HG02642 (cell line): ENCODE results near the gene GNL3.
"Not testable (repeated sequence)": the region's sequence is repeated elsewhere in the genome, so short reads cannot be mapped to it uniquely, and the experiment has no call there.

Experiments used
- ATAC-seq: cut with Tn5 transposase; IDR thresholded peaks from one replicate; pipeline ENCODE4 v1.9.1; 2021; ENCODE audit warnings: mild to moderate bottlenecking; ENCODE audit not compliant: unreplicated experiment, poor library complexity

Gene GNL3

DNA sequence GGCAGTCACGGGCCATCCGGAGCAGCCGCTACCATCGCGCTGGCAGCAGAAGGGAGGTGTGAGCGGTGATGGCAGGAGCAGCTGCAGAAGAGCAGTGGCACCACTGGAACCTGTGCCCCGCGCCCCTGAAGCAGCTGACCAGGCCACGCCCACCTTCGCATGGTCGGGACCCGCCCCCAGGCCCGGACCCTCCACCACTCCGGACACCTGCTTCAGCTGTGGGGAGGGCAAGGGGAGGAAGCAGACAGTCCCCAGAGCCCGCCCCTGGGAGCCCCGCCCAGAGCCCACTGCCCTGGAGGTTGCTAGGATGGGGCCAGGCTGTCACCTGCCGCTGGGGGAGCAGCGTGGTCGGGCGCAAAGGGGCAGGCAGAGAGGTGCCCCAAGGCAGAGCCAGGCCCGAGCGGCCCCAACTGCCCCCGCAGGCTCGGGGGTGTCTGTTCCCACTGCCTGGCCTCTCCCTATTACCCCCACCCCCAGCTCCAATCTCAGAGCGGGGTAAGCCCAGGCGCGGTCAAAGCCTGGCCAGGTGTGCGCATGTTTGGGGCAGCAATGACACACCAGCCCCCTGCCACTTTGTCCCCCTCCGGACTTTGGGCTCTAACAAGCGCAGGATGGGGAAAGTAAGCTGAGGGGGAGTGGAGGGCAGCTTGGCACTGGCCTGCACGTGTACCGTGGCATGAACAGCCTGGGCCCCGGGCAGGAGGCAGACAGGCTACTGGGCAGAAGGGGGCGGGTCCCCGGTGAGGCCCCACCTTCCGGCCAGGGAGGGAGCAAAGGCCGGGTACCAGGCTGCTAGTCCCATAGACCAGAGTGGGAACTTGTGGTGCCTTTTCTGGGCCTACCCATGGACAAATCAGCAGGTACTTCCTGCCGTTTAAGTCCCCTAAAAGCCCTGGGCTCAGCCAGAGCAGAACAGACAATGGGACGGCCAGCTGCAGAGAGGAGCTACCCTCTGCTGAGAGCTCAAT is 28.8 kb downstream of the GNL3 start:
- ATAC-seq = no peak

DNA sequence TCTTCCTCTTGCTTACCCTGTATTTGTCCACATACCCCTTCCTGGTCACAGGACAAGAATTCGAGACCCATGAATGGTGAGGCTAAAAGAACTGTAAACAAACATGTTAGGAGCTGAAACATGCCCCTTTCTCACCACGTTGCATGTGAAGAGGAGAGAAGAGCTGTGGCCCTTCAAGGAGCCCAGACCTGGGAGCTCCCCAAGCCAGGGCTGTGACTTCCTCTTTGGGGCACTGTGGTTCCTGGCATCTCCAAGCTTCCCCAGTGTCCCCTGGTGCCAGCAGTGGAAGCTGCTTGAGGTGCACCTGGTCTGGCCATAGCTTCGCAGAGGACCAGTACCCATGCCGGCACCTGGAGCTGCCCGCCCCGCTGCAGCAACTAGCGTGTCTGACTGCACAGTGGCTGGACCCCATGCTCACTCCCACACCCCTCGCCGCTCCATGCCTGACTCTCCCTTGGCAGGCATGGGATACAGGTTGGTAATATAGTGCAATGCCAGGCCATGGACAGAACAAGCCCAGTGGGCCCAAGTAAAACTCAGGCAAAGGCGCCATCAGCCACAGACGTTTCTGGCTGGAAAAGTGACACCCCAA is 30.0 kb downstream of the GNL3 start:
- ATAC-seq = no peak

DNA sequence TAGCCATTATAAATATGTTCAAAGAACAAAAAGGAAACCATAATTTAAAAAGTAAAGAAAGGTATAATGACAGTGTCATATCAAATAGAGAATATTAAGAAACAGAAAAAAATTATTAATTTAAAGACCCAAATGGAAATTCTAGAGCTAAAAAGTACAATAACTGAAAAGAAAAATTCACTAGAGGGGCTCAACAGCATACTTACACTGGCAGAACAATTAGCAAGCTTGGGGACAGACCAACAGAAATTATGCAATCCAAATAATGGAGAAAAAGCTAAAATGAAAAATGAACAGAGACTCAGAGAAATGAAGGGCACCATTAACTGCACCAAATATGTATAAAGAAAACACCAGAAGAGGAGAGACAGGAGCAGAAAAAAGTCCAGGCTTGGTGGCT is 33.8 kb downstream of the GNL3 start:
- ATAC-seq = no peak

DNA sequence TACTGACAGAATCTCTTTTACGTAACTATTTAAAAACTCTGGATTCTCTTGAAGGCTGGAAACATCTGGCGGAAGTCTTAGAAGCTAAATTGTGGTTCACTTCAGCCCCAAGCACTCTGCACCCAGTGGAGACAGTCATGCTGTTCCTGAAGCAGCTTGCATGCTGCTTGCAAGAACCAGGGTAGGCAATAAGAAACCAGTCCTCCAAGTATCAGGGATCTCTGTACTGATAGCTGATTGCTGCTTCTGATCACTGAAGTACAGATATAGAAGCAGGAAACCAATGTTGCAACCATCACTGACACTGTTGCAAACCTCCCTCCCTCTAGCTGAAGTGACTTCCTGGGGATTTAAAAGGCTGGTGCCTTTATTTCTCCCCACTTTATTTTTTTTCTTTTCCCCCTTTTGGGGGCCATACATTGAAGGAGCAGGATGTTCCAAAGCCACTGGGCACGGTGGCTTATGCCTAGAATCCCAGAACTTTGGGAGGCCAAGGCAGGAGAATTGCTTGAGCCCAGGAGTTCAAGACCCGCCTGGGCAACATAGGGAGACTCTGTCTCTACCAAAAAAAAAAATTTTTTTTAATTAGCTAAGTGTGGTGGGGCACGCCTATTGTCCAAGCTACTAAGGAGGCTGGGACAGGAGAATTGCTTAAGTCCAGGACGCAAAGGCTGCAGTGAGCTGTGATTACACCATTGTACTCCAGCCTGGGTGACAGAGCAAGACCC is 35.3 kb downstream of the GNL3 start:
- ATAC-seq = peak; percentile 57

DNA sequence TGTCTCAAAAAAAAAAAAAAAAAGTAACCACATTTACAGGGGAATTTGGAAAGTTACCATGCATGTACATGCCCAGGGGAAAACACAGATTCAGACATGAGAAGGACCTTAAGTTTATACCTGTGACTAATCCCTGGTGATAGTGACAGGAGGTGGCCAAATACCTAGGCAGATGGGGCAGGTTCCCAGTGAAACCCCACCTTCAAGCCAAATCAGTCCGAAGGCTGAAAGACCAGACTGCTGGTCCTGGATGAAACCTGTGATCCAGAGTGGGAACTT is 35.8 kb downstream of the GNL3 start:
- ATAC-seq = no peak

DNA sequence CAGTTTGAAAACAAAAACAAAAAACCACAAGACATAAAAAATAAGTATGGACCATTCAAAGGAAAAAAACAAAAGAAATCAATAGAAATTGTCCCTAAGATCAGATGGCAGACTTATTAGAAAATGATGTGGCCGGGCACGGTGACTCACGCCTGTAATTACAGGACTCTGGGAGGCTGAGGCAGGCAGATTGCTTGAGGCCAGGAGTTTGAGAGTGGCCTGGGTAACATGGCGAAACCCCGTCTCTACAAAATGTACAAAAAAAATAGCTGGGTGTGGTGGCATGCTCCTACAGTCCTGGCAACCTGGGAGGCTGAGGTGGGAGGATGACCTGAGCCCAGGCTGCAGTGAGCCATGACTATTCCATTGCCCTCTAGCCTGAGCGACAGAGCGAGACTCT is 36.7 kb downstream of the GNL3 start:
- ATAC-seq = no peak

DNA sequence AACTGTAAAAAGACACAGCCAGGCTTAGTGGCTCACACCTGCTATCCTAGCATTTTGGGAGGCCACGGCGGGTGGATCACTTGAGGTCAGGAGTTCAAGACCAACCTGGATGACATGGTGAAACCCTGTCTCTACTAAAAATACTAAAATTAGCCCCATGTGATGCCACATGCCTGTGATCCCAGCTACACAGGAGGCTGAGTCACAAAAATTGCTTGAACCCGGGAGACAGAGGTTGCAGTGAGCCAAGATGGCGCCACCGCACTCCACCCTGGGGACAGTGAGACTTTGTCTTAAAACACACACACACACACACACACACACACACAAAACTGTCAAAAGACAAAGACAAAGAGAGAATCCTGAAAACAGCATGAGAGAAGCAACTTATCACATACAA is 38.1 kb downstream of the GNL3 start:
- ATAC-seq = no peak

DNA sequence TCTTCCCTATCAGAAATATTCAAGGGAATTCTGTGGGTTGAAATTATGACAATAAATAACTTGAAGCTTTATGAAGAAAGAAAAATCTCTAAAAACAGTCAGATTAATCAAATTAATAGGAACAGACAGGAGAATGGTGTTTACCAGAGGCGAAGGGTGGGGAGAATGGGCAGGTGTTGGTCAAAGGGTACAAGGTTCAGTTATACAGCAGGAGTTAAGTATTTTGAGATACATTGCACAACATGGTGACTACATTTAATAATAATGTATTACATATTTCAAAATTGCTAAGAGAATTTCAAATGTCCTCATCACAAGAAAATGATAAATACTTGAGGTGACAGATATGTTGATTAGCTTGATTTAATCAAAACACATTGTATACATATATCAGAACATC is 38.7 kb downstream of the GNL3 start:
- no peak for ATAC-seq

DNA sequence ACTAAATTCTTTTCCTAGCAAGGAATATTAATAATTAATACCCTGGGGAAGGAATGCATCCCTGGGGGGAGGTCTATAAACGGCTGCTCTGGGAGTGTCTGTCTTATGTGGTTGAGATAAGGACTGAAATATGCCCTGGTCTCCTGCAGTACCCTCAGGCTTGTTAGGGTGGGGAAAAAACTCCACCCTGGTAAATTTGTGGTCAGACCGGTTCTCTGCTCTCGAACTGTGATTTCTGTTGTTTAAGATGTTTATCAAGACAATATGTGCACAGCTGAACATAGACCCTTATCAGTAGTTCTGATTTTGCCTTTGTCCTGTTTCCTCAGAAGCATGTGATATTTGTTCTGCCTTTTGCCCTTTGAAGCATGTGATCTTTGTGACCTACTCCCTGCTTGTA is 42.9 kb downstream of the GNL3 start:
- ATAC-seq = not testable (repeated sequence)

DNA sequence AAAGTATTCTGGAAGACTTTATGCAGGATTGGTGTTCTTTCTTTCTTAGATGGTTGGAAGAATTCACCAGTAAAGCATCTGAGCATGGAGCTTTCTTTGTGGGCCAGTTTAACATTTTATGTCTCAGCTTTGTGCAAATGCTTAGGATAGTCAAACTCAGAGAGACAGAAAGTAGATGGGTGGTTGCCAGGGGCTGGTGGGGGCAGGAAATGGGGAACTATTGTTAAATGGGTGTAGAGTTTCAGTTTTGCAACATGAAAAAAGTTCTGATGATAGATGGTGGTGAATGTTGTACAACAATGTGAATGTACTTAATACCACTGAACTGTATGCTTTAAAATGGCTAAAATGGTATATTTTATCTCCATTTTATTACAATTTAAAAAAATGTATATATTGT is 44.8 kb downstream of the GNL3 start:
- ATAC-seq = no peak

DNA sequence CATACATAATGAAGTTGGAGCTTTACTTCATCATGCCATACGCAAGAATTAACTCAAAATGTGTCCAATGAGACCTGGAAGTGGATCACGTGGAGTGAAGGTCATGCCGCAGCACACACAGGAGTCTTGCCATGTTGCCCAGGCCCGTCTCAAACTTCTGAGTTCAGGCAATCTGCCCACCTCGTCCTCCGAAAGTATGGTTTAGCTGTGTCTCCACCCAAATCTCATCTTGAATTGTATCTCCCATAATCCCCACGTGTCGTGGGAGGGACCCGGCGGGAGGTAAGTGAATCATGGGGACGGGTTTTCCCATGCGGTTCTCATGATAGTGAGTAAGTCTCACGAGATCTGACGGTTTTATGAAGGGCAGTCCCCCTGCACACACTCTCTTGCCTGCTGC is 45.8 kb downstream of the GNL3 start:
- no peak for ATAC-seq

DNA sequence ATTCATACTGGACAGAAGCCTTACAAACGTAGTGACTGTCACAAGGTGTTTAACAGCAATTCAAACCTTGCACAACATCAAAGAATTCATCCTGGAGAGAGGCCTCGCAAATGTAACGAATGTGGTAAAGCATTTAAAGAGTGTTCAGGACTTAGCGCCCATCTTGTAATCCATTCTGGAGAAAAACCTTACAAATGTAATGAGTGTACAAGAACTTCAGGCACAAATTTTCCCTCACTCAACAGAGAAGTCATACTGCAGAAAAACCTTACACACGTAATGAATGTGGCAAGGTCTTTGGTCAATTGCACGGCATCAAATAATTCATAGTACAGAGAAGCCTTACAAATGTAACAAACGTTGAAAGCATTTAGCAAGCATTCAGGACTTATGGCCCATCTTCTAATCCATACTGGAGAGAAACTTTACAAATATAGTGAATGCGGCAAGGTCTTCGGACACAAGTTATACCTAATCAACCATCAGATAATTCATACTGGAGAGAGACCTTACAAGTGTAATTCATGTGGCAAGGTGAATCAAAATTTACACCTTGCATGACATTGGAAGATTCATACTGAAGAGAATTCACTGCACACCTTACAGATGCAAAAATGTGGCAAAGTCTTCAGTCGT is 47.5 kb downstream of the GNL3 start:
- ATAC-seq = no peak

DNA sequence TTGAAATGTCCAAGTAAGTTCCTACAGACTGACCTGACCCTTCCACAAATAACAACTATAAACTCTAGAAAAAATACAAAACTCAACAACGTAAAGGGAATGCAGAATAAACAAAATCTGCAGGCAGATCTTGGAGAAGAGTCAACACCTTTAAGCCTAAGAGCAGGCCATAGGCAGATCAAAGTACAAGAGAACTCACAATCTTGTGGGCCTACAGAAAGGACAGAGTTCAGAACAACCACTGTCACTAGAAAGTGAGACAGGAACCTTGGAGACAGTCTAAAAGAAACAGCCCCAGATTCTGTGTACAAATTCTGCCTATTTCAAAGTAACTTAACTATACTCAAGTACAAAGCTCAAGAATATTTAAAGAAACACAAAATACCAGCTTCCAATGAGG is 53.9 kb downstream of the GNL3 start:
- no peak for ATAC-seq

DNA sequence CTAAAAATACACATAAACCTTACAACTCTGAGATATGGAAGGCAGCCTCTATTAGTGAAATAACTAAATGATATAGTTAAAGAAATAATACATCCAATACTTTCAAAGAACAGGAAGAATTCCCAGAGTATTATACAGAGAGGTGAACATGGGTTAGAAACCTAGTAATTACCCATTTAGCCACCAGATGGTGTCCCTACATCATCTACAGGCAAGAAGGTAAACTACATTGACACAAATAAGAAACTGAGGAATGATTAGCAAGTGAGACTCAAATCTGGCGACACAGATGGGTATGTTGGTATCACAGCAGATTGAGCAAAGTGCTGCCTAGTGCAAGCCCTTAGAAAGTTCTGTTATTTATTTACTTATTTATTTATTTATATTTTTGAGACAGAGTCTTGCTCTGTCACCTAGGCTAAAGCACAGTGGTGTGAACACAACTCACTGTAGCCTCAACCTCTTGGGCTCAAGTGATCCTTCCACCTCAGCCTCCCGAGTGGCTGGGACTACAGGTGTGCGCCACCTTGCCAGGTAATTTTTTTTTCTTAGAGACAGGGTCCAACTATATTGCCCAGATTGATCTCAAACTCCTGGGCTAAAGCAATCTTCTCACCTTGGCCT is 56.7 kb downstream of the GNL3 start:
- ATAC-seq = no peak

DNA sequence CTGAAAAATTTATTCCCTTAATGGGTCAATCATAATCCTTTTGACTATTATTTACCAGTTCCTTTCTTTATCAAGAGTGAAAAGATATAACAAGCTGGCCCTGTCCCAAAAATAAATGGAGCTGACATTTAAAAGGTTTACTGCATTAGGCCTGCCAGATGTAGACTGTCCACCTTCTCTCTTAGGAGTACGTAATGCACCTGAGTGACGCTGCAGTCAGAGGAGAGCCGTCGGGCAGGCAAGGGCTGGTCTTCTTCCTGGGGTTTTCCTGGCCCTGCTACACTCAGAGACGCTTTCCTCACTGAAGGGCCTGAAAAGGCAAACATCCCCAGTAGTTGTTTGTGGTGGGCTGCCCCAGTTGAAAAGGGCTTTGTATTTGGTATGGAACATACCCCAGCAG is 57.3 kb downstream of the GNL3 start:
- no peak for ATAC-seq

DNA sequence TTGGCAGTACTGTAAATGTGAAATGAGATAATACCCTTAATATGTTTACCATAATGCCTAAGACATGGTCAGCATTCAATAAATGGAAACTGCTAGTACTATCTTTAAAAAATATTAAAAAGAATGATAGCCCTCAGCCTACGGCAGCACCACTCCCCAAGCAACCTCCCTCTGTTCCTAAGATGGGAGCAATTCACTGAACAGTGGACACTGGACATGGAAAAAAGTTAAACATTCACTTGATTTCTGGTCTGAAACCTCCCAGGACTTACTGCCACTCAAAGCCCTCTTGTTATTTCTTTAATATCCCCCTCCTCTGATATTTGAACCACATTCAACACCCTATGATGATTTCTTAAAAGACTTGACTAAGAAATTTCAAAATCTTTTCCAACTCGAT is 57.9 kb downstream of the GNL3 start:
- no peak for ATAC-seq
